Kidney epithelial cell (primary cell): ENCODE measurements around the gene MYLK. TPM values are rescaled to one million over a fixed set of nuclear protein-coding genes. Genes with fewer than 3 reads are reported as not detected.

Experiments used
- DNase-seq: peaks from one replicate; pipeline ENCODE4 v3.0.0-alpha.2; 2010; ENCODE audit warnings: low read depth
- H3K27me3 ChIP-seq: 2 replicates; pipeline ENCODE4 v1.6.0; 2011; ENCODE audit warnings: low read length; ENCODE audit not compliant: control insufficient read depth, insufficient read depth
- H3K36me3 ChIP-seq: 2 replicates; pipeline ENCODE4 v1.5.1; 2011; ENCODE audit warnings: low read length; ENCODE audit not compliant: control insufficient read depth, insufficient read depth
- H3K4me3 ChIP-seq: 2 replicates; pipeline ENCODE4 v1.5.1; 2011; ENCODE audit warnings: low read depth, mild to moderate bottlenecking, control low read depth, low read length
- CTCF ChIP-seq: IDR thresholded peaks from 2 replicates; pipeline ENCODE4 v1.5.1; 2011; ENCODE audit warnings: mild to moderate bottlenecking, moderate library complexity, low read length, control low read depth, inconsistent platforms; ENCODE audit not compliant: insufficient read depth, poor library complexity, severe bottlenecking
- total RNA-seq: library from RNA; depleted of rRNA; stranded (reverse); fragments of >200 nt; gene quantifications from 2 replicates; pipeline ENCODE4 v1.2.3, GENCODE V29; 2015

MYLK gene
- total RNA-seq, 1 donor from 2014 or later = 49.7 TPM

DNA sequence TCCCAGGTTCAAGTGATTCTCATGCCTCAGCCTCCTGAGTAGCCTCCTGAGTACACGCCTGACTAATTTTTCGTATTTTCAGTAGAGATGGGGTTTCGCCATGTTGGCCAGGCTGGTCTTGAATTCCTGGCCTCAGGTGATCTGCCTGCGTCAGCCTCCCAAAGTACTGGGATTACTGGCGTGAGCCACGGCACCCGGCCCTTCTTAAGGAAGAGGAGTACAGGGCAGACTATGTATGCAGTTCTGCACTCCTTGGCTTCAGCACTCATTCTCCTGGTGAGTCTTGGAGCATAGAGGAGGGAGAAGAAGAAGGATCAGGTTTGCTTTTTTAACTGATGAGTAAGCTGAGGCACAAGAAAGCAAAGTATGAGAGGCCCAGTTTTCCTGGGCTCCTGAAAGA, 199.5 kb downstream of the MYLK start:
- Histone ChIP-seq H3K4me3 (no peak overlapping the region), H3K27me3 (no peaks in the 10 kb centered on the region), H3K36me3 (peaks cover 1% of the 10 kb centered on the region)
- DNase-seq = no peak
- no peak for TF ChIP-seq CTCF

DNA sequence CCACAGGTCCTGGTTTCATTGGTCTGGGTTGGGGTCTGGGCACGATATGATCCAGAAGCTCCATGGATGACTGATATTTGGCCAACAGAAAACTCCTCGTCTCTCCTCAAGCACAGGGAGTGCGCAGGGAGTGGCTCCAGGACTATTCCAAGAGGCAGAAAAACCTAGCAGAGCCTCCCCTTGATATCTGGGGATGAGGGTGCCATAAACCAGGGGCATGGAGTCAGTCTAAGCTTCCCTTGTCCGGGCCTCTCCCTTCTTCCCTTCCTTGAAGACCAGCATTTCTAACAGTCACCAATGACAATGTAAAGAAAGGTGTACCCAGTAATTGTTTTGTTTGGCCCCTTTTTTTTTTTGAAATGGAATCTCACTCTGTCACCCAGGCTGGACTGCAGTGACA, 199.9 kb downstream of the MYLK start:
- no peaks in the 10 kb centered on the region for H3K27me3 ChIP-seq
- no peak for TF ChIP-seq CTCF
- H3K4me3 ChIP-seq = no peak overlapping the region
- peaks cover 1% of the 10 kb centered on the region for H3K36me3 ChIP-seq
- no peak for DNase-seq

- TF ChIP-seq CTCF = no peak
- Histone ChIP-seq H3K36me3 (peaks cover 1% of the 10 kb centered on the region), H3K27me3 (no peaks in the 10 kb centered on the region), H3K4me3 (no peak overlapping the region)
- DNase-seq = no peak
Measured at GRCh38 chr3:123683505-123684154, 200.5 kb downstream of the MYLK start.

- Histone ChIP-seq H3K36me3 (peaks cover 1% of the 10 kb centered on the region), H3K27me3 (no peaks in the 10 kb centered on the region), H3K4me3 (no peak overlapping the region)
- no peak for DNase-seq
- no peak for TF ChIP-seq CTCF
Measured at GRCh38 chr3:123682781-123683504, 201.2 kb downstream of the MYLK start.

DNA sequence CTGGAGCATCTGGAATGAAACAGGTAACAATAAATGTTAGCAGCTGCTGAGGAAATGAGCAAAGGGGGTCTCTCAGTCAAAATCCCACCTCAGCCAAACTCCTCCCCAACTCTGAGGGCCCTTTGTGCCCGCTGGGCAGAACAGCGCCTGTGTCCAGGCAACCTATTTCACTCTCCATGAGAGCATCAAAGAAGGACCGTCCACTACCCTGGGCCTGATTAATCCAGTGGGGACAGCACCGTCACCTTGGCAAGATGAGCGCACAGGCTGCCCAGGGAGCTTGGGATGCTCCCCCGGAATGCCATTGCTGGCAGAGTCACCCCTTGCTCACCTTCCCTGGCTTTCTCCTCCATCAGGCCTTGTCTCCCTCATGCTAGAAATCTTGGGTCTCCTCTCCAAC, 201.8 kb downstream of the MYLK start:
- no peak overlapping the region for H3K4me3 ChIP-seq
- no peak for TF ChIP-seq CTCF
- no peak for DNase-seq
- H3K36me3 ChIP-seq = peaks cover 1% of the 10 kb centered on the region
- no peaks in the 10 kb centered on the region for H3K27me3 ChIP-seq
